Measurements from ENCODE around the gene TMEM185B. TPM values are rescaled to one million over a fixed set of nuclear protein-coding genes. Genes with fewer than 3 reads are reported as not detected.

TMEM185B gene
- total and polyA plus RNA-seq, 8 donors = 2.8 to 13.5 (median 8.6) TPM

- intact Hi-C loops (cut with DNase I) = no loop called here
- H3K36me3 ChIP-seq = no peaks in the 10 kb centered on the region
- H3K4me3 ChIP-seq = no peak overlapping the region
- FAIRE-seq (no peak), ATAC-seq (no peak), DNase-seq (no peak)
- no peaks in the 10 kb centered on the region for H3K27me3 ChIP-seq
- TF ChIP-seq, protein P1, sequence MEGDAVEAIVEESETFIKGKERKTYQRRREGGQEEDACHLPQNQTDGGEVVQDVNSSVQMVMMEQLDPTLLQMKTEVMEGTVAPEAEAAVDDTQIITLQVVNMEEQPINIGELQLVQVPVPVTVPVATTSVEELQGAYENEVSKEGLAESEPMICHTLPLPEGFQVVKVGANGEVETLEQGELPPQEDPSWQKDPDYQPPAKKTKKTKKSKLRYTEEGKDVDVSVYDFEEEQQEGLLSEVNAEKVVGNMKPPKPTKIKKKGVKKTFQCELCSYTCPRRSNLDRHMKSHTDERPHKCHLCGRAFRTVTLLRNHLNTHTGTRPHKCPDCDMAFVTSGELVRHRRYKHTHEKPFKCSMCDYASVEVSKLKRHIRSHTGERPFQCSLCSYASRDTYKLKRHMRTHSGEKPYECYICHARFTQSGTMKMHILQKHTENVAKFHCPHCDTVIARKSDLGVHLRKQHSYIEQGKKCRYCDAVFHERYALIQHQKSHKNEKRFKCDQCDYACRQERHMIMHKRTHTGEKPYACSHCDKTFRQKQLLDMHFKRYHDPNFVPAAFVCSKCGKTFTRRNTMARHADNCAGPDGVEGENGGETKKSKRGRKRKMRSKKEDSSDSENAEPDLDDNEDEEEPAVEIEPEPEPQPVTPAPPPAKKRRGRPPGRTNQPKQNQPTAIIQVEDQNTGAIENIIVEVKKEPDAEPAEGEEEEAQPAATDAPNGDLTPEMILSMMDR (IDR thresholded peaks at IDR 0.05) = no peak
- no peak overlapping the region for H3K27ac ChIP-seq
- H3K9me3 ChIP-seq = no peaks in the 10 kb centered on the region
- 64 to 78% methylated on average over 6 of the region's 6 CpGs for WGBS, 2 donors
- no peaks in the 10 kb centered on the region for H3K4me1 ChIP-seq
These were observed 24.7 kb upstream of the TMEM185B start for GRCh38 chr2:120247851-120248250.

DNA sequence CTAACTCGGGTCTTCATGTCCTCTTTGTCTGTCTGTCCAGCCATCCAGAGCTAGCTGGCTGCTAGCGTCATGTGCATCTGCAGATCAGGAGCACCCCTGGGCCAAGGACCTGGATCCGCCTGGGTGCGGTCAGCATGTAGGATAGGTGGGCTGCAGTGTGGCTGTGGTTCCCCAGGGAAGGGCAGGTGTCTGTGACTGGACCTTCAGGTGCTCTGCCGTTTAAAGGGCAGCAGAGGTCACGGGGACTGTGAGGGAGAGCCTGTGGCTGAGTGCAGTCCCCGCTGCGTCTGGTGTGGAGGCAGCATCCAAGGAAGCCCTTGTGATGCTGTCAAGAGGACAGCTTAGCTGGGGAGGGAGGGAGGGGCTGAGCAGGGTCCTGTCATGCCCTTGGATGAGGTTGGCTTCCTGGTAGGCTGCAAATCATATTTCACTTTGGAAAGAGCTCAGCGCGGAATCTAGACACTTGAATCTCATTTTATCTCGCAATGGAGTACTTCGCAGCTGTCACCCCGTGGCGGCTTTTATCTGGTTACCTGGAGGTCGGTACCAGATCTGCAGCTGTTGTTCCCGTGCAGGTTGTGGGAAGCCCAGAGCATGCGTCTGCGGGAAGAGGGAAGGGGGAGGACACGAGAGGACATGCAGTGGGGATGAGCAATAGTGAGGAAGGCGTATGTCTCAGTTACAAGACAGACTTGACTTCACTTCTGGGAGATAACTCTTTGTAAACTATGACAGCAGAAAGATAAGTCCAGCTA lies 23.5 kb upstream of the TMEM185B start:
- TF ChIP-seq, protein P1 (IDR thresholded peaks at IDR 0.05) = no peak
- Histone ChIP-seq H3K4me1 (no peaks in the 10 kb centered on the region), H3K27ac (no peak overlapping the region), H3K9me3 (no peaks in the 10 kb centered on the region), H3K27me3 (no peaks in the 10 kb centered on the region), H3K36me3 (no peaks in the 10 kb centered on the region), H3K4me3 (no peak overlapping the region)
- DNase-seq (no peak), FAIRE-seq (no peak), ATAC-seq (no peak)
- WGBS, 2 donors = 63 to 66% methylated on average over 20 of the region's 20 CpGs
- intact Hi-C loops (cut with DNase I) = no loop called here

- intact Hi-C loops (cut with DNase I) = no loop called here
- Histone ChIP-seq H3K4me1 (no peaks in the 10 kb centered on the region), H3K27ac (peak overlapping the region; percentile 33 to 53 (median 42)), H3K9me3 (no peaks in the 10 kb centered on the region), H3K4me3 (no peak overlapping the region), H3K27me3 (no peaks in the 10 kb centered on the region), H3K36me3 (no peaks in the 10 kb centered on the region)
- FAIRE-seq (no peak), DNase-seq (peak in 4 of 6 donors; percentile 42 to 64 (median 54)), ATAC-seq (peak; percentile 78 to 85 (median 84))
- 50 to 64% methylated on average over 15 of the region's 15 CpGs for WGBS, 2 donors
- TF ChIP-seq, protein P1 (IDR thresholded peaks at IDR 0.05) = no peak
These were observed 22.5 kb upstream of the TMEM185B start for GRCh38 chr2:120245520-120246332.

DNA sequence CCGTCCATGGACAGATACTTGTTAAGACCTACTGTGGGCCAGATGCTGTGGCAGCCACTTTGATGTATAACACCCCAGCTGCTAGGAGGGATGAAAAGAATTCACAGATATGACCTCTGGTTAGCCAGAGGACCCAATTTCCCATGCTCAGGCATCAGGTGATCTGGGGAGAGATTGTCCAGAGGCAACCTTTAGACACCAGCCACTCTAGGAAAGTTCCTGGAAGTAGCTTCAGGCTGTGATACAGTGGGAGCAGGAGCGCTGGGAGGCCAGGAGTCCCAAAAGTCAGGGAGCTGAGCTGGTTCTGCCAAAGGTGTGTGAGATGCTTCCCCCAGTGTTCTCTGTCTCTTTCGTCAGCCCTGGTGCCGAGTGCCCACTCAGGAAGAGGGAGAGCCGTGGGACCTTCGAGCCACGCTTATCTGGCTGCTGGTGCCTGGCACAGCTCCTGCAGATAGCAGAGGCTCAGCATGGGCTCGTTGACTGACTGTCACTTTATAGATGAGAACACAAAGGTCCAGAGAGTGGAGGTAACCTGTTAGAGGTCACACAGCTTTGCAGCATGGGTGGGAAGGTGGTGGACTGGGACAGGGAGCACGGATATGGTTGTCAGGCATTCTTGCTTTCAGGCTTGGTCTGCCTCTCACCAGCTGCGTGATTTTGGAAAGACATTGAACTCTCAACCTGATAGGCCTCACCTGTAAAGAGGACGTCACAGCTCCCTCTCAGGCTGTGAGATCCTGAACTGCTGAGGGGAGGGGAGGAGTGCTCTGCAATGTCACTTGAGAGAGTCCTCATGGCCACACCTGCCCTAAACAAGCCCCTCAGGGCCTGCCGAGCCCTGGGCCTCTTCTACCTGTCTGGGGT lies 21.7 kb upstream of the TMEM185B start:
- WGBS, 2 donors = 56% methylated on average over 12 of the region's 12 CpGs
- H3K4me1 ChIP-seq = no peaks in the 10 kb centered on the region
- DNase-seq (peak in 1 of 6 donors; percentile 46), FAIRE-seq (no peak), ATAC-seq (peak; percentile 8 to 34 (median 26))
- H3K4me3 ChIP-seq = no peak overlapping the region
- H3K36me3 ChIP-seq = no peaks in the 10 kb centered on the region
- TF ChIP-seq, protein P1 (IDR thresholded peaks at IDR 0.05) = no peak
- no peaks in the 10 kb centered on the region for H3K9me3 ChIP-seq
- no peaks in the 10 kb centered on the region for H3K27me3 ChIP-seq
- peak overlapping the region; percentile 33 to 53 (median 42) for H3K27ac ChIP-seq
- intact Hi-C loops (cut with DNase I) = no loop called here
